Colonic mucosa (tissue), 4 donors: ENCODE measurements around the gene POLG2. TPM values are rescaled to one million over a fixed set of nuclear protein-coding genes. Genes with fewer than 3 reads are reported as not detected.

Source experiments
- DNase-seq: peaks from one replicate; pipeline ENCODE4 v3.0.0-alpha.2; 2020
- H3K27ac ChIP-seq: fragments of 200-600 bp; one replicate; pipeline ENCODE4 v1.8.0; 2021
- H3K27me3 ChIP-seq: fragments of 200-600 bp; one replicate; pipeline ENCODE4 v1.8.0; 2021
- H3K36me3 ChIP-seq: fragments of 200-600 bp; one replicate; pipeline ENCODE4 v1.8.0; 2021
- H3K4me1 ChIP-seq: fragments of 200-600 bp; one replicate; pipeline ENCODE4 v1.8.0; 2021; ENCODE audit warnings: mild to moderate bottlenecking
- H3K4me3 ChIP-seq: fragments of 200-600 bp; one replicate; pipeline ENCODE4 v1.8.0; 2021
- H3K9ac ChIP-seq, 2 donors: one replicate each; pipeline ENCODE4 v1.7.0; 2013; ENCODE audit warnings: control low read depth in 2 of 2, low read depth in 2 of 2, low read length in 2 of 2
- H3K9me3 ChIP-seq: fragments of 200-600 bp; one replicate; pipeline ENCODE4 v1.8.0; 2021
- CTCF ChIP-seq: fragments of 200-600 bp; IDR thresholded peaks from one replicate; pipeline ENCODE4 v1.8.0; 2022; ENCODE audit warnings: antibody characterized with exemption, mild to moderate bottlenecking
- intact Hi-C: fragments of 100-400 bp; cut with DNase I; formaldehyde crosslinking; loops from one replicate; pipeline ENCODE4 v1.14.1; 2022
- total RNA-seq, 2 donors: library from RNA; stranded (reverse); fragmentation: NEBNext Ultra II Directional in 1 of 2; extraction: Animal tissue kit (Norgen Biotek cat#: 25700) in 1 of 2; gene quantifications; one replicate each; pipeline ENCODE4 v1.2.1, GENCODE V29; 2021
- donor health status: healthy.
- donor health status: DM: no; HTN: no; CAD: no.
- donor health status: DM: no; HTN: no; CAD: no.

Gene POLG2
- total RNA-seq, 2 donors from 2014 or later = 10.5 to 12.3 TPM

- Histone ChIP-seq H3K9me3 (no peaks in the 10 kb centered on the region), H3K9ac (no peak overlapping the region), H3K36me3 (no peaks in the 10 kb centered on the region), H3K27me3 (no peaks in the 10 kb centered on the region), H3K27ac (no peak overlapping the region), H3K4me3 (no peak overlapping the region), H3K4me1 (peaks cover 5% of the 10 kb centered on the region)
- intact Hi-C loops = loop anchor here (2.0 kb wide), 1 partner anchor 71 kb away; no protein-coding TSS in a partner anchor
- TF ChIP-seq CTCF = no peak
- DNase-seq = no peak
These were observed 4.9 kb downstream of the POLG2 start for GRCh38 chr17:64491994-64492393.

- H3K36me3 ChIP-seq = no peaks in the 10 kb centered on the region
- H3K9me3 ChIP-seq = no peaks in the 10 kb centered on the region
- peak; percentile 53 for DNase-seq
- no peak overlapping the region for H3K27ac ChIP-seq
- peak; percentile 60 for TF ChIP-seq CTCF
- H3K4me1 ChIP-seq = peaks cover 5% of the 10 kb centered on the region
- no peak overlapping the region for H3K9ac ChIP-seq
- H3K4me3 ChIP-seq = no peak overlapping the region
- intact Hi-C loops = loop anchor here (2.0 kb wide), 1 partner anchor 70 kb away; no protein-coding TSS in a partner anchor
- H3K27me3 ChIP-seq = no peaks in the 10 kb centered on the region
These were observed 5.6 kb downstream of the POLG2 start for GRCh38 chr17:64491034-64491860.

- H3K36me3 ChIP-seq = peaks cover 3% of the 10 kb centered on the region
- no peak for DNase-seq
- intact Hi-C loops = no loop called here
These were observed 8.6 kb downstream of the POLG2 start for GRCh38 chr17:64488301-64488700.

GRCh38 chr17:64484380-64484779 lies 12.5 kb downstream of the POLG2 start:
- Histone ChIP-seq H3K9me3 (no peaks in the 10 kb centered on the region), H3K27ac (no peak overlapping the region), H3K36me3 (peaks cover 3% of the 10 kb centered on the region), H3K9ac (no peak overlapping the region), H3K4me3 (no peak overlapping the region), H3K4me1 (no peaks in the 10 kb centered on the region), H3K27me3 (no peaks in the 10 kb centered on the region)
- no peak for DNase-seq
- intact Hi-C loops = no loop called here
- no peak for TF ChIP-seq CTCF

More at GRCh38 chr17:64488301-64488700, 8.6 kb downstream of the POLG2 start:
- Histone ChIP-seq H3K9ac (no peak overlapping the region), H3K9me3 (no peaks in the 10 kb centered on the region), H3K27me3 (no peaks in the 10 kb centered on the region), H3K4me3 (no peak overlapping the region), H3K4me1 (no peaks in the 10 kb centered on the region), H3K27ac (no peak overlapping the region)
- TF ChIP-seq CTCF = no peak

GRCh38 chr17:64480951-64481350 lies 15.9 kb downstream of the POLG2 start:
- TF ChIP-seq CTCF = no peak
- Histone ChIP-seq H3K9me3 (no peaks in the 10 kb centered on the region), H3K9ac (no peak overlapping the region), H3K27ac (no peak overlapping the region), H3K4me3 (no peak overlapping the region), H3K4me1 (no peaks in the 10 kb centered on the region), H3K27me3 (no peaks in the 10 kb centered on the region), H3K36me3 (peaks cover 1% of the 10 kb centered on the region)
- no peak for DNase-seq
- intact Hi-C loops = no loop called here
